Liver (tissue), 9 donors: Measurements from ENCODE around the gene SLC25A45. TPM values are rescaled to one million over a fixed set of nuclear protein-coding genes. Genes with fewer than 3 reads are reported as not detected.
"Not testable (repeated sequence)": the region's sequence is repeated elsewhere in the genome, so short reads cannot be mapped to it uniquely, and the experiment has no call there.

Experiments
- DNase-seq: peaks from one replicate; pipeline ENCODE4 v3.0.0-alpha.2; 2017; ENCODE audit warnings: low spot score
- H3K27ac ChIP-seq, 2 donors: one replicate each; pipeline ENCODE4 v1.7.0; 2013; ENCODE audit warnings: inconsistent platforms in 2 of 2, low read length in 2 of 2, control low read depth in 1 of 2, low read depth in 1 of 2, mild to moderate bottlenecking in 1 of 2
- H3K27me3 ChIP-seq, 4 donors: one replicate each; pipeline versions ENCODE4 v1.6.1 to v1.7.0; 2013; ENCODE audit warnings: low read length in 3 of 4, inconsistent platforms in 1 of 4, mild to moderate bottlenecking in 1 of 4, moderate library complexity in 1 of 4; ENCODE audit not compliant: control insufficient read depth in 4 of 4, insufficient read depth in 4 of 4
- H3K36me3 ChIP-seq, 4 donors: one replicate each; pipeline versions ENCODE4 v1.6.1 to v1.7.0; 2013; ENCODE audit warnings: low read length in 3 of 4, mild to moderate bottlenecking in 3 of 4, low read depth in 1 of 4, moderate library complexity in 1 of 4; ENCODE audit not compliant: control insufficient read depth in 4 of 4, insufficient read depth in 3 of 4
- H3K4me1 ChIP-seq, 4 donors: one replicate each; pipeline versions ENCODE4 v1.6.1 to v1.7.0; 2013; ENCODE audit warnings: low read length in 3 of 4, mild to moderate bottlenecking in 3 of 4, moderate library complexity in 1 of 4; ENCODE audit not compliant: control insufficient read depth in 4 of 4, insufficient read depth in 4 of 4
- H3K4me3 ChIP-seq, 3 donors: one replicate each; pipeline versions ENCODE4 v1.6.1 to v1.7.0; 2013; ENCODE audit warnings: low read length in 3 of 3, control low read depth in 1 of 3, low read depth in 1 of 3, mild to moderate bottlenecking in 1 of 3
- H3K9ac ChIP-seq, 2 donors: one replicate each; pipeline ENCODE4 v1.7.0; 2013; ENCODE audit warnings: low read length in 2 of 2, mild to moderate bottlenecking in 2 of 2, moderate library complexity in 2 of 2, control low read depth in 1 of 2, low read depth in 1 of 2
- H3K9me3 ChIP-seq, 4 donors: one replicate each; pipeline versions ENCODE4 v1.6.1 to v1.7.0; 2013; ENCODE audit warnings: low read length in 3 of 4; ENCODE audit not compliant: control insufficient read depth in 4 of 4
- ATF3 ChIP-seq: IDR thresholded peaks from 2 replicates; pipeline ENCODE4 v1.6.1; 2016; ENCODE audit warnings: antibody characterized with exemption
- EGR1 ChIP-seq, 2 donors: IDR thresholded peaks; 2 replicates each; pipeline ENCODE4 v1.6.1; 2016 to 2018; ENCODE audit warnings: antibody characterized with exemption in 2 of 2, low read depth in 2 of 2
- FOXA1 ChIP-seq: IDR thresholded peaks from 2 replicates; pipeline ENCODE4 v1.6.1; 2016; ENCODE audit warnings: antibody characterized with exemption
- FOXA2 ChIP-seq: IDR thresholded peaks from 2 replicates; pipeline ENCODE4 v1.6.1; 2016; ENCODE audit warnings: antibody characterized with exemption
- GABPA ChIP-seq, 2 donors: IDR thresholded peaks in 1 of 2; conservative IDR thresholded peaks in 1 of 2; 2 replicates each; pipeline ENCODE4 v1.6.1; 2016; ENCODE audit warnings: antibody characterized with exemption in 2 of 2, mild to moderate bottlenecking in 1 of 2, moderate library complexity in 1 of 2
- HNF4A ChIP-seq, 2 donors: conservative IDR thresholded peaks; 2 replicates each; pipeline ENCODE4 v1.6.1; 2016; ENCODE audit warnings: antibody characterized with exemption in 2 of 2, mild to moderate bottlenecking in 2 of 2
- HNF4G ChIP-seq: IDR thresholded peaks from 2 replicates; pipeline ENCODE4 v1.6.1; 2016; ENCODE audit warnings: antibody characterized with exemption
- JUND ChIP-seq, 2 donors: IDR thresholded peaks; 2 replicates each; pipeline ENCODE4 v1.6.1; 2016; ENCODE audit warnings: antibody characterized with exemption in 2 of 2
- NR2F2 ChIP-seq: IDR thresholded peaks from 2 replicates; pipeline ENCODE4 v1.6.1; 2016; ENCODE audit warnings: antibody characterized with exemption
- RXRA ChIP-seq, 2 donors: IDR thresholded peaks; 2 replicates each; pipeline ENCODE4 v1.6.1; 2017 to 2018; ENCODE audit warnings: antibody characterized with exemption in 2 of 2, mild to moderate bottlenecking in 1 of 2
- YY1 ChIP-seq: IDR thresholded peaks from 2 replicates; pipeline ENCODE4 v1.6.1; 2016; ENCODE audit warnings: antibody characterized with exemption, mild to moderate bottlenecking
- ZBTB33 ChIP-seq: IDR thresholded peaks from 2 replicates; pipeline ENCODE4 v1.6.1; 2016; ENCODE audit warnings: antibody characterized with exemption
- WGBS: extraction: QIAGEN DNeasy Blood & Tissue Kit; methylation state at CpG from one replicate; pipeline ENCODE4 v1.1.7; 2013; 5-methylcytosine and 5-hydroxymethylcytosine counted together
- polyA plus RNA-seq, 2 donors: library from polyadenylated mRNA; stranded (reverse) in 1 of 2; unstranded in 1 of 2; fragments of 200-250 nt in 1 of 2; fragments of >200 nt in 1 of 2; fragmentation: Nextera tagmentation in 1 of 2; extraction: Ambion mirVana in 1 of 2; gene quantifications; one replicate each; pipeline versions ENCODE4 v1.2.1 to v1.2.3, GENCODE V29; 2013 to 2015
- total RNA-seq, 2 donors: library from RNA; depleted of rRNA; stranded (reverse); fragments of >200 nt; gene quantifications; one replicate each; pipeline ENCODE4 v1.2.3, GENCODE V29; 2014
- TF ChIP-seq, protein P1 (sequence below): fragments of 150-350 bp; IDR thresholded peaks from 2 replicates; pipeline ENCODE4 v1.5.1; 2017; ENCODE audit warnings: improper control_type of control experiment, low read depth, low read length; ENCODE audit not compliant: missing input control
- TF ChIP-seq, protein P2 (sequence below): IDR thresholded peaks from 2 replicates; pipeline ENCODE4 v1.6.1; 2016; ENCODE audit warnings: antibody characterized with exemption, mild to moderate bottlenecking
- donor health status: healthy.
- donor health status: healthy.
- donor health status: healthy.
- donor health status: healthy.
- donor health status: healthy.

The SLC25A45 gene
- total and polyA plus RNA-seq, 4 donors, result 4.5 to 6.8 (median 5.3) TPM

- Histone ChIP-seq H3K4me3 (no peak overlapping the region), H3K9me3 (no peaks in the 10 kb centered on the region), H3K27me3 (no peaks in the 10 kb centered on the region), H3K36me3 (peaks cover 7 to 31% (median 29%) of the 10 kb centered on the region in 4 donors), H3K27ac (no peak overlapping the region), H3K4me1 (peaks cover 4 to 15% (median 13%) of the 10 kb centered on the region in 4 donors), H3K9ac (no peak overlapping the region)
- no peak for DNase-seq
- WGBS, result 92% methylated on average over 7 of the region's 7 CpGs
- no peak for TF ChIP-seq FOXA1
- no peak for TF ChIP-seq HNF4A (conservative IDR thresholded peaks at IDR 0.05)
- TF ChIP-seq ZBTB33, result no peak
- TF ChIP-seq, protein P1, sequence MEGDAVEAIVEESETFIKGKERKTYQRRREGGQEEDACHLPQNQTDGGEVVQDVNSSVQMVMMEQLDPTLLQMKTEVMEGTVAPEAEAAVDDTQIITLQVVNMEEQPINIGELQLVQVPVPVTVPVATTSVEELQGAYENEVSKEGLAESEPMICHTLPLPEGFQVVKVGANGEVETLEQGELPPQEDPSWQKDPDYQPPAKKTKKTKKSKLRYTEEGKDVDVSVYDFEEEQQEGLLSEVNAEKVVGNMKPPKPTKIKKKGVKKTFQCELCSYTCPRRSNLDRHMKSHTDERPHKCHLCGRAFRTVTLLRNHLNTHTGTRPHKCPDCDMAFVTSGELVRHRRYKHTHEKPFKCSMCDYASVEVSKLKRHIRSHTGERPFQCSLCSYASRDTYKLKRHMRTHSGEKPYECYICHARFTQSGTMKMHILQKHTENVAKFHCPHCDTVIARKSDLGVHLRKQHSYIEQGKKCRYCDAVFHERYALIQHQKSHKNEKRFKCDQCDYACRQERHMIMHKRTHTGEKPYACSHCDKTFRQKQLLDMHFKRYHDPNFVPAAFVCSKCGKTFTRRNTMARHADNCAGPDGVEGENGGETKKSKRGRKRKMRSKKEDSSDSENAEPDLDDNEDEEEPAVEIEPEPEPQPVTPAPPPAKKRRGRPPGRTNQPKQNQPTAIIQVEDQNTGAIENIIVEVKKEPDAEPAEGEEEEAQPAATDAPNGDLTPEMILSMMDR, result no peak
- no peak for TF ChIP-seq ATF3
- TF ChIP-seq NR2F2, result no peak
- TF ChIP-seq FOXA2, result no peak
- TF ChIP-seq JUND (IDR thresholded peaks at IDR 0.05), result no peak
- no peak for TF ChIP-seq RXRA (IDR thresholded peaks at IDR 0.05)
Observed at GRCh38 chr11:65338676-65339075, 43.8 kb downstream of the SLC25A45 start.

GRCh38 chr11:65334696-65335295 is 47.6 kb downstream of the SLC25A45 start:
- DNase-seq, result no peak
- H3K4me3 ChIP-seq, result peak overlapping the region; percentile 83 to 93 (median 90)
- H3K27ac ChIP-seq, result no peak overlapping the region
- H3K9ac ChIP-seq, result peak overlapping the region; percentile 4 to 55
- TF ChIP-seq FOXA1, result no peak
- TF ChIP-seq, protein P1, result no peak
- TF ChIP-seq EGR1 (IDR thresholded peaks at IDR 0.05; ENCODE audit: low read depth in 2 of 2), result no peak
- TF ChIP-seq HNF4G, result no peak
- TF ChIP-seq GABPA (IDR thresholded peaks at IDR 0.05 in 1 of 2, conservative IDR thresholded peaks at IDR 0.05 in 1 of 2), result no peak
- TF ChIP-seq YY1, result no peak
- TF ChIP-seq, protein P2, sequence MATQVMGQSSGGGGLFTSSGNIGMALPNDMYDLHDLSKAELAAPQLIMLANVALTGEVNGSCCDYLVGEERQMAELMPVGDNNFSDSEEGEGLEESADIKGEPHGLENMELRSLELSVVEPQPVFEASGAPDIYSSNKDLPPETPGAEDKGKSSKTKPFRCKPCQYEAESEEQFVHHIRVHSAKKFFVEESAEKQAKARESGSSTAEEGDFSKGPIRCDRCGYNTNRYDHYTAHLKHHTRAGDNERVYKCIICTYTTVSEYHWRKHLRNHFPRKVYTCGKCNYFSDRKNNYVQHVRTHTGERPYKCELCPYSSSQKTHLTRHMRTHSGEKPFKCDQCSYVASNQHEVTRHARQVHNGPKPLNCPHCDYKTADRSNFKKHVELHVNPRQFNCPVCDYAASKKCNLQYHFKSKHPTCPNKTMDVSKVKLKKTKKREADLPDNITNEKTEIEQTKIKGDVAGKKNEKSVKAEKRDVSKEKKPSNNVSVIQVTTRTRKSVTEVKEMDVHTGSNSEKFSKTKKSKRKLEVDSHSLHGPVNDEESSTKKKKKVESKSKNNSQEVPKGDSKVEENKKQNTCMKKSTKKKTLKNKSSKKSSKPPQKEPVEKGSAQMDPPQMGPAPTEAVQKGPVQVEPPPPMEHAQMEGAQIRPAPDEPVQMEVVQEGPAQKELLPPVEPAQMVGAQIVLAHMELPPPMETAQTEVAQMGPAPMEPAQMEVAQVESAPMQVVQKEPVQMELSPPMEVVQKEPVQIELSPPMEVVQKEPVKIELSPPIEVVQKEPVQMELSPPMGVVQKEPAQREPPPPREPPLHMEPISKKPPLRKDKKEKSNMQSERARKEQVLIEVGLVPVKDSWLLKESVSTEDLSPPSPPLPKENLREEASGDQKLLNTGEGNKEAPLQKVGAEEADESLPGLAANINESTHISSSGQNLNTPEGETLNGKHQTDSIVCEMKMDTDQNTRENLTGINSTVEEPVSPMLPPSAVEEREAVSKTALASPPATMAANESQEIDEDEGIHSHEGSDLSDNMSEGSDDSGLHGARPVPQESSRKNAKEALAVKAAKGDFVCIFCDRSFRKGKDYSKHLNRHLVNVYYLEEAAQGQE, result no peak
- TF ChIP-seq ATF3, result no peak
- TF ChIP-seq ZBTB33, result no peak
- H3K9me3 ChIP-seq, result no peaks in the 10 kb centered on the region
- no peaks in the 10 kb centered on the region for H3K27me3 ChIP-seq
- 52% methylated on average over 5 of the region's 5 CpGs for WGBS
- peaks cover 0 to 2% (median 0%) of the 10 kb centered on the region in 4 donors for H3K36me3 ChIP-seq
- H3K4me1 ChIP-seq, result peaks cover 4 to 15% (median 13%) of the 10 kb centered on the region in 4 donors

GRCh38 chr11:65332591-65332990 is 49.9 kb downstream of the SLC25A45 start:
- not testable (repeated sequence) for H3K9ac ChIP-seq, H3K4me3 ChIP-seq, H3K36me3 ChIP-seq, H3K27ac ChIP-seq, H3K9me3 ChIP-seq, DNase-seq, H3K27me3 ChIP-seq
- WGBS, result 90% methylated on average over 9 of the region's 9 CpGs
- H3K4me1 ChIP-seq, result peaks cover 4 to 15% (median 14%) of the 10 kb centered on the region in 4 donors
